Stomach smooth muscle (tissue), 2 donors: Measurements from ENCODE around the gene CREM.

Source experiments
- H3K27ac ChIP-seq: one replicate; pipeline ENCODE4 v1.7.0; 2013; ENCODE audit warnings: mild to moderate bottlenecking, low read length, inconsistent platforms
- H3K27me3 ChIP-seq, 2 donors: one replicate each; pipeline ENCODE4 v1.7.0; 2013; ENCODE audit warnings: low read length in 2 of 2; ENCODE audit not compliant: insufficient read depth in 2 of 2, control insufficient read depth in 1 of 2
- H3K36me3 ChIP-seq, 2 donors: one replicate each; pipeline ENCODE4 v1.7.0; 2013; ENCODE audit warnings: low read length in 2 of 2; ENCODE audit not compliant: control insufficient read depth in 2 of 2, insufficient read depth in 2 of 2
- H3K4me1 ChIP-seq: one replicate; pipeline ENCODE4 v1.7.0; 2013; ENCODE audit warnings: low read length; ENCODE audit not compliant: control insufficient read depth, insufficient read depth
- H3K4me3 ChIP-seq, 2 donors: one replicate each; pipeline ENCODE4 v1.7.0; 2013; ENCODE audit warnings: low read length in 2 of 2
- H3K9ac ChIP-seq, 2 donors: one replicate each; pipeline ENCODE4 v1.7.0; 2013; ENCODE audit warnings: low read length in 2 of 2, mild to moderate bottlenecking in 1 of 2
- H3K9me3 ChIP-seq, 2 donors: one replicate each; pipeline ENCODE4 v1.7.0; 2013; ENCODE audit warnings: low read length in 2 of 2; ENCODE audit not compliant: control insufficient read depth in 2 of 2
- donor health status: healthy.
- donor health status: Pancreatic carcinoma.

Gene CREM

DNA sequence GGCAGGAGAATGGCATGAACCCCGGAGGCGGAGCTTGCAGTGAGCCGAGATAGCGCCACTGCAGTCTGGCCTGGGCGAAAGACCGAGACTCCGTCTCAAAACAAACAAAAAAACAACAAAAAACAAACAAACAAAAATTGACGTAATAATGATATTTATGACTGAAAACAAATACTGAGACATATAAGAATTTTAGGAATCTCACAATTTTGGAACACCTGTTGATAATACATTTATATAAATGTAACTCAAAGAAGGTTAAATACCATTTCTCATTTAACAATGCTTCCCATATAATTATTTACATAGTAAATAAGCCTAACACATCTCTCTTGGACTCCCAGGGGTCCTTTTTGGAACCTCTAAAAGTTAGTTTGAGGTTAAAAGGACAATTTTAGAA, 107.4 kb downstream of the CREM start:
- H3K9me3 ChIP-seq: no peaks in the 10 kb centered on the region
- H3K9ac ChIP-seq: no peak overlapping the region
- no peak overlapping the region for H3K27ac ChIP-seq
- no peak overlapping the region for H3K4me3 ChIP-seq
- H3K4me1 ChIP-seq: no peaks in the 10 kb centered on the region
- H3K36me3 ChIP-seq: no peaks in the 10 kb centered on the region
- H3K27me3 ChIP-seq: no peaks in the 10 kb centered on the region

DNA sequence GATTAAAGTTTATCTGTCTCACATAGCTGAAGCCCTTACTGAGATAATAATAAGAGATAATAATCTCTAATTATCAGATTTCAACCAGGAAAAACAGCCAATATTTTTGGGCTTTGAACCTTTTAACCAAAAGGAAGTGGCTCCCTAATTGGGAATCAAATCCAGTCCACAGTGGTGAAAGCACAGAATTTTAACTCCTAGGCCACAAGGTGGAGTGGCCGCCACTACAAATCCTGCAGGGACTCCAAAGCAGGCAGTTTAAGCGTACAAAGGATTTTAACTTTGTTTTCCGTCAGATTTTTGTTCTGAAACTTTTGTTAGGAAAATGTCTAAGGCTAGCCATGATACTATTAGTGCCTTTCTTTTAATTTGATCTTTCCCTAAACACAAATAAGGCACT, 110.1 kb downstream of the CREM start:
- Histone ChIP-seq H3K27me3 (no peaks in the 10 kb centered on the region), H3K27ac (no peak overlapping the region)

DNA sequence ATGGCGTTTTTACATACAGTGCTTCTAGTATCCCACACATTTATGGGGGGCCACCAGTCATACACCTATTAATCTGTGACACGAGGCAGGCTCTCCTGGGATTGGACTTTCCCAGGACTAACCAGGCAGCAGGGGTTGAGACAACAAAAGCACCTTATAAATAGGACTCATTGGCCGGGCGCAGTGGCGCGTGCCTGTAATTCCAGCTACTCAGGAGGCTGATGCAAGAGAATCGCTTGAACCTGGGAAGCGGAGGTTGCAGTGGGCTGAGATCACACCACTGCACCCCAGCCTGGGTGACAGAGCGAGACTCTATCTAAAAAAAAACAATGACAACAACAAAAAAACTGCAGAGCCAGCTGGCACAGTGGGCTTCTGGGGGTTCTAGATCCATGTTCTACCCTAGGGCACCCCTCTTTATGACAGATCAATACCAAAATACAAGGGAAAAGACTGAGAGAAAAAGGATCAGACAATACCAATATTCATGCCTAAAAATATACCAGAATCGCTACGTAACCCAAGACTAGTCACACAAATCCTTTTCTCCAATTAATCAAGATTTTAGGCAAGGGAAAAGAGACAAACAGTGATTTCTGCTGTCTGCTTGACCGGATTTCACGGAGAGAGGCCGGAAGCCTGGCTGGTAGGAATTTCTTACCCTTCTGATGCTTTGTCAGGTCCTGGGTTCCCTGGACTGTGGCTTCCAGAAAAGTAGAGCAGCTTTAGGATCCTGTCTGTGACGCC, 111.3 kb downstream of the CREM start:
- H3K27ac ChIP-seq: no peak overlapping the region
- H3K4me1 ChIP-seq: no peaks in the 10 kb centered on the region
- H3K9me3 ChIP-seq: no peaks in the 10 kb centered on the region
- no peaks in the 10 kb centered on the region for H3K36me3 ChIP-seq
- H3K27me3 ChIP-seq: no peaks in the 10 kb centered on the region
- H3K4me3 ChIP-seq: no peak overlapping the region
- H3K9ac ChIP-seq: no peak overlapping the region

More for the DNA sequence above, 110.1 kb downstream of the CREM start:
- Histone ChIP-seq H3K4me3 (no peak overlapping the region), H3K36me3 (no peaks in the 10 kb centered on the region), H3K9me3 (no peaks in the 10 kb centered on the region), H3K9ac (no peak overlapping the region), H3K4me1 (no peaks in the 10 kb centered on the region)

DNA sequence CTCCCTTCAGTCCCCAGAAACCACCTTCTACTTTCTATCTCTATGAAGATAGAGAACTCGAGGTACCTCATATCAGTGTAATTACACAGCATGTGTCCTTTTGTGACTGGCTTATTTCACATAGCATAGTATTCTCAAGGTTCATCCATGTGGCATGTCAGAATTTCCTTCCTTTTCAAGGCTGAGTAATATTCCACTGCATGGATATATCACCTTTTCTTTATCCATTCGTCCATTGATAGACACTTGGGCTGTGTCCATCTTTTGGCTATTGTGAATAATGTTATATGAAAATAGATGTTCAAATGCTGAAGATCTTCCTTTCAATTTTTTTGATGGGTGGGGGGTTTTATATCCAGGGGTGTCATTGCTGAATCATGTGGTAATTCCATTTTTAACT, 117.9 kb downstream of the CREM start:
- no peaks in the 10 kb centered on the region for H3K36me3 ChIP-seq
- H3K27me3 ChIP-seq: no peaks in the 10 kb centered on the region
- H3K27ac ChIP-seq: no peak overlapping the region
- no peak overlapping the region for H3K4me3 ChIP-seq
- no peak overlapping the region for H3K9ac ChIP-seq
- H3K4me1 ChIP-seq: no peaks in the 10 kb centered on the region
- no peaks in the 10 kb centered on the region for H3K9me3 ChIP-seq

DNA sequence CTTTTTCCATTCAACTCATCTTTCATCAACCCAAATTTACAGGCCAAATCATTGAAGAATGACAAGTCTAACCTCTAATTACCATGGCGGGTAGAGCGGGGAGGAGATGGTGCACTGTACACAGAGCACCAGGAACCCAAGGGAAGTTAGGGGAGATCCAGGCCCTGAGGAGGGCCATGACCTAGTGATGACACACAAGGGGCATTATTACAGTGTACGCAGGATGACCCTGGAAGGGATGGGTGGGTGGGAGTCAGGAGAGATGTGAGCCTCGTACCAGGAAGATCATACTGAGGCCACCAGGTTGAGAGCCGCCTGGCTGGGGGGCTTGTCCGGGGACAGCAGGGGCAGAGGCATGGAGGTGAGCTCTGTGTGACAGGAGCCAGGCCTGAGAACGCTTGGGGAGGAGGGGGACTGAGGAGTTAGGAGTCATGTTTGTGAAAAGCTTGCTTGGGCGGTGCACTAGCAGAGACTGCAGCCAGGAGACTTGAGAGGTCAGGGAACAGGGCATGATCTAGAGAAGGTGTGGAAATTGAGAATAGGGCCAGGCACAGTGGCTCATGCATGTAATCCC, 120.2 kb downstream of the CREM start:
- no peaks in the 10 kb centered on the region for H3K9me3 ChIP-seq
- H3K27ac ChIP-seq: no peak overlapping the region
- H3K4me1 ChIP-seq: no peaks in the 10 kb centered on the region
- H3K27me3 ChIP-seq: no peaks in the 10 kb centered on the region
- H3K9ac ChIP-seq: no peak overlapping the region
- H3K36me3 ChIP-seq: no peaks in the 10 kb centered on the region
- H3K4me3 ChIP-seq: no peak overlapping the region

DNA sequence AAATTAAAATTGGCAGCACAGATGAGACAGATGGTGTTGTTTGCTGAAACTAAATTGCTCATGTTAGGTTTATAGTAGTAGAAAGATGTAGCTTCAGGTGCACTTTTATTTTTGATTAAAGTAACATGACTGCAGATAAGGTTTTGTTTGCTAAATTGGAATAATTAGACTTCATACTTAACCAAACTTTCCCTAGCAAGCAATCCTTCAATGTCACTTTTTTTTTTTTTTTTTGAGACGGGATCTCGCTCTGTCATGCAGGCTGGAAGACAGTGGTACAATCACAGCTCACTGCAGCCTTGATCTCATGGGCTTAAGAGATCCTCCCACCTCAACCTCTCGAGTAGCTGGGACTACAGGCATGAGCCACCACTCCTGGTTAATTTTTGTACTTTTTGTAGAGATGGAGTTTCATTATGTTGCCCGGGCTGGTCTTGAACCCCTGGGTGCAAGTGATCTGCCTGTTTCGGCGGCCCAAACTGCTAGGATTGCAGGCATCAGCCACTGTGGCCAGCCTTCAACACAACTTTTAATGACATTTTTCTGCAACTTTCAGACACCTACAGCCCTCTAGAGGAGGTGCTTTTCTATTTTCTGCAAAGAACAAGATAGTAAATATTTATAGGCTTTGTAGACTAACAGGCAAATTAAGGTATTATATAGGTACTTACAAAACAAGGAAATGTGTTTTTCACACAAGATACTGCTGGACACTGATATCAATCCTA, 124.9 kb downstream of the CREM start:
- H3K27me3 ChIP-seq: no peaks in the 10 kb centered on the region
- H3K27ac ChIP-seq: no peak overlapping the region
- no peaks in the 10 kb centered on the region for H3K4me1 ChIP-seq
- no peaks in the 10 kb centered on the region for H3K9me3 ChIP-seq
- no peak overlapping the region for H3K9ac ChIP-seq
- H3K4me3 ChIP-seq: no peak overlapping the region
- no peaks in the 10 kb centered on the region for H3K36me3 ChIP-seq

DNA sequence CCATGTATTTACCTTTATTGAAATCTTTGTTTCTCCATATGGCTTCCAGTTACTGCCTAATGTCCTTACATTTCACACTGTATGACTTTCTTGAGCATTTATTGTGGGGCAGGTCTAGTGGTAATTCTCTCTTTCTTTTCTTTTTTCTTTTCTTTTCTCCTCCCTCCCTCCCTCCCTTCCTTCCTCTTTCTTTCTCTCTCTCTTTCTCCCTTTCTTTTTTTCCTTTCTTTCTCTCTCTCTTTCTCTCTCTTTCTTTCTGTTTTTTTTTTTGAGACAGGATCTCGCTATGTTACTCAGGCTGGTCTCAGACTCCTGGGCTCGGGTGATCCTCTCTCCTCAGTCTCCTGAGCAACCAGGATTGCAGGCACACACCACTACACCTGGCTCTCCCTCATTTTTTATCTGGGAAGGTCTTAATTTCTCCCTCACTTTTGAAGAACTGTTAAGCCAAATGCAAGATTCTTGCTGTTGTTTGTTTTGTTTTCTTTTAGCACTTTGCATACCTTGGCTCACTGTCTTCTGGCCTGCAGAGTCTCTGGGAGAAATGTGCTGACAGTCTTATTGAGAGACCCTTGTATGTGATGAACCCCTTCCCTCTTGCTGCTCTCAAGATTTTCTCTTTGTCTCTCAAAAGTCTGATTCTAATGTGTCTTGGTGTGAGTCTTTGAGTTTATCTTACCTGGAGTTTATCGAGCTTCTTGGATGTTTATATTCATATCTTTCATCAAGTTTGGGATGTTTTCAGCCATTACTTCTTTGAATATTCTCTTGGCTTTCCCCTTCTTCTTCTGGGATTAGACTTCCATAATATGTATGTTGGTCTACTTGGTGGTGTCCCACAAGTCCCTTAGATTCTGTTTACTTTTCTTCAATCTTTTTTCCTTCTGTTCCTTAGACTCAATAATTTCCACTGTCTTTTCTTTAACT, 130.7 kb downstream of the CREM start:
- no peaks in the 10 kb centered on the region for H3K36me3 ChIP-seq
- no peak overlapping the region for H3K9ac ChIP-seq
- no peak overlapping the region for H3K27ac ChIP-seq
- no peaks in the 10 kb centered on the region for H3K4me1 ChIP-seq
- no peak overlapping the region for H3K4me3 ChIP-seq
- H3K27me3 ChIP-seq: no peaks in the 10 kb centered on the region
- peaks cover 0 to 3% of the 10 kb centered on the region in 2 donors for H3K9me3 ChIP-seq

DNA sequence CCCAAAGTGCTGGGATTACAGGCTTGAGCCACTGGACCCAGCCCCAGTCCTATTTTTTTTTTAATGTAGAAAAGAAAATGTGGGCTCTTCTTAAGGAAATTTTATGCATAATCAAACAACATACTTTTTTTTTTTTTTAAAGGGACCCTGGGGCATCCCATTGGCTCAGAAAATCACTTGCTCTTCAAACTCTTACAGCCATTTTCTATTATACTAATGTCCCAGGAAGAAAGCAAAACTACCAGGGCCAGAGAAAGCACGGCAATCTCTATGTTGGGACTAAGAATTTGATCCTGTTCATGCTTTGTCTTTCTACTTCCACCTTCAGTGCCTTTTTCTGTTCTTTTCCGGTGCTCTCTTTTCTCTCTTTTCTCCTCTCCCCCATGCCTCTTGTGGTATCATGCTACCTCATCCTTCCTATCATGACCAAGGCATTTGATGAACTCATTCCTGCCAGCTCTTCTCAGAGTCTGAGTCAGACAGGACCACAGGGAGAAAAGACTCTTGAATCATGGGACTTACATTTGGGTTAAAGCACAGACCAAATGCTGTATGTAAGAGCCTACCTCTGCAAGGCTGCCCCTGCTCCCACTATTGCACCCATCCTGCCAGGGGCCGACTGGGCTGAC, 133.2 kb downstream of the CREM start:
- no peak overlapping the region for H3K9ac ChIP-seq
- no peaks in the 10 kb centered on the region for H3K27me3 ChIP-seq
- H3K27ac ChIP-seq: no peak overlapping the region
- H3K36me3 ChIP-seq: no peaks in the 10 kb centered on the region
- H3K4me1 ChIP-seq: no peaks in the 10 kb centered on the region
- no peak overlapping the region for H3K4me3 ChIP-seq
- peaks cover 0 to 3% of the 10 kb centered on the region in 2 donors for H3K9me3 ChIP-seq

DNA sequence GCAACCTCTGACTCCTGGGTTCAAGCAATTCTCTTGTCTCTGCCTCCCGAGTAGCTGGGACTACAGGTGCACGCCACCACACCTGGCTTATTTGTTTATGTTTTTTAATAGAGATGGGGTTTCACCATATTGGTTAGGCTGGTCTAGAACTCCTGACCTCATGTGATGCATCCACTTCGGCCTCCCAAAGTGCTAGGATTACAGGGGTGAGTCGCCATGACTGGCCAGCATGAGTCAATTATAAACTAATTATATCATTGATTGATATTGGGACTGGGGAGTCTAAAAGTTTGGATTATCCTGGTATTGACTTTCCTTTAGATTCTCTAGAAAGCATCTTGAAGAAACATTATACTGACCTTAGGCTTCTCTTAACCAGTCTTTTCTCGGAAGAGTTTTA, 135.8 kb downstream of the CREM start:
- Histone ChIP-seq H3K36me3 (no peaks in the 10 kb centered on the region), H3K4me3 (no peak overlapping the region), H3K27me3 (no peaks in the 10 kb centered on the region), H3K4me1 (no peaks in the 10 kb centered on the region), H3K9me3 (peaks cover 0 to 3% of the 10 kb centered on the region in 2 donors), H3K27ac (no peak overlapping the region), H3K9ac (no peak overlapping the region)
